Measurements from ENCODE around the gene ELMOD1. TPM values are rescaled to one million over a fixed set of nuclear protein-coding genes. Genes with fewer than 3 reads are reported as not detected.

Gene ELMOD1
- total RNA-seq, 1 experiment from 2014 or later = not detected

DNA sequence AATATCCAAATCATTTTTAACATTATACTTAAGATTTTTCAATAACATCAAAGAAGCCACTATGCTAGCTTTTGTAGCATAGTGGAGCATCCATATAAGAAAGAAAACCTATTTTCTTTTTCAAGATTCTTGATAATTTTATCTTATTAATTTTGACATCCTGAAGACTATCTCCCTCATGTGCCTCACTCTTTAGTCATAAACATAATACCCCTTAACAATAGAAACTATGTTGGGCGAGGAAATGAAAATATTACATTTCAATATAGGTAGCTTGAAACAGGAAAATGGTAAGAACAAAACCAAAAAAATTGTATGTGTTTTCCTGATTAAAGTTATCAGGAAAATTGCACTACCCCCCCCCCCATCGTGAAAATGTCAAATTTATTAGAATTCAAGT, 40.1 kb downstream of the ELMOD1 start:
- Histone ChIP-seq H3K9me3 (ENCODE audit: low read depth, low read length, poor library complexity, severe bottlenecking) (no peaks in the 10 kb centered on the region), H3K36me3 (ENCODE audit: insufficient read depth, low read length, poor library complexity, severe bottlenecking) (no peaks in the 10 kb centered on the region), H3K4me1 (ENCODE audit: insufficient read depth, low read length, poor library complexity, severe bottlenecking) (no peaks in the 10 kb centered on the region), H3K4me3 (ENCODE audit: low read depth, low read length, poor library complexity, severe bottlenecking) (no peak overlapping the region), H3K27me3 (replicated peaks; ENCODE audit: insufficient read depth, low read depth, low read length, poor library complexity) (peaks cover 5% of the 10 kb centered on the region), H3K27ac (ENCODE audit: low read depth, low read length, poor library complexity, severe bottlenecking) (no peak overlapping the region)
- no peak for DNase-seq (ENCODE audit: low spot score)
- no TSS peak for BruUV-seq (replicated peaks)
- no peak for TF ChIP-seq EZH2 (IDR thresholded peaks at IDR 0.05; ENCODE audit: borderline replicate concordance, low read depth, low read length, poor library complexity, severe bottlenecking)
- POLR2A ChIA-PET (ENCODE audit: low non-redundant PET) = no interaction called here
- CTCF ChIA-PET = no interaction called here
- intact Hi-C loops (cut with micrococcal nuclease; ENCODE audit: unreplicated experiment) = no loop called here

DNA sequence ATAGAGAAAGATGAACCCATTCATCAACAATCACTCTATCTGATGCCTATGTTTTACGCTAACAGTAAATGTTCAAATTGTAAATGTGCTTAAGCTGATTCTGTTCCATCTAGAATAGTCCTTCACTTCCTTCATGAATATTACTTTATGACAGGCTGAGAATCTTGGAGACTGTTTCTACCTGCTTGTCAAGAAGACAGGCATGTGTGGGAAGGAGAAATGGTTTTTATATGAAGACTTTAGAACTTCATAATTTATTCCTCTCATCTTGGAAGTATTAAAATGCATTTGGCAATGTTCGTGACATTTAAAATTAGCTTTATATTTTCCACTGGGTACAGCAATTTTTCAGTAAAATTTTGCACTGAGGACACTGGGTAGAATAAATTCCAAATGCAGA, 41.0 kb downstream of the ELMOD1 start:
- H3K27ac ChIP-seq (ENCODE audit: low read depth, low read length, poor library complexity, severe bottlenecking) = no peak overlapping the region
- POLR2A ChIA-PET (ENCODE audit: low non-redundant PET) = no interaction called here
- H3K27me3 ChIP-seq (replicated peaks; ENCODE audit: insufficient read depth, low read depth, low read length, poor library complexity) = peaks cover 4% of the 10 kb centered on the region
- no peak for DNase-seq (ENCODE audit: low spot score)
- TF ChIP-seq, protein P1, sequence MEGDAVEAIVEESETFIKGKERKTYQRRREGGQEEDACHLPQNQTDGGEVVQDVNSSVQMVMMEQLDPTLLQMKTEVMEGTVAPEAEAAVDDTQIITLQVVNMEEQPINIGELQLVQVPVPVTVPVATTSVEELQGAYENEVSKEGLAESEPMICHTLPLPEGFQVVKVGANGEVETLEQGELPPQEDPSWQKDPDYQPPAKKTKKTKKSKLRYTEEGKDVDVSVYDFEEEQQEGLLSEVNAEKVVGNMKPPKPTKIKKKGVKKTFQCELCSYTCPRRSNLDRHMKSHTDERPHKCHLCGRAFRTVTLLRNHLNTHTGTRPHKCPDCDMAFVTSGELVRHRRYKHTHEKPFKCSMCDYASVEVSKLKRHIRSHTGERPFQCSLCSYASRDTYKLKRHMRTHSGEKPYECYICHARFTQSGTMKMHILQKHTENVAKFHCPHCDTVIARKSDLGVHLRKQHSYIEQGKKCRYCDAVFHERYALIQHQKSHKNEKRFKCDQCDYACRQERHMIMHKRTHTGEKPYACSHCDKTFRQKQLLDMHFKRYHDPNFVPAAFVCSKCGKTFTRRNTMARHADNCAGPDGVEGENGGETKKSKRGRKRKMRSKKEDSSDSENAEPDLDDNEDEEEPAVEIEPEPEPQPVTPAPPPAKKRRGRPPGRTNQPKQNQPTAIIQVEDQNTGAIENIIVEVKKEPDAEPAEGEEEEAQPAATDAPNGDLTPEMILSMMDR (conservative IDR thresholded peaks at IDR 0.05; ENCODE audit: low read depth, low read length) = no peak
- TF ChIP-seq EZH2 (IDR thresholded peaks at IDR 0.05; ENCODE audit: borderline replicate concordance, low read depth, low read length, poor library complexity, severe bottlenecking) = no peak
- intact Hi-C loops (cut with micrococcal nuclease; ENCODE audit: unreplicated experiment) = no loop called here
- H3K4me1 ChIP-seq (ENCODE audit: insufficient read depth, low read length, poor library complexity, severe bottlenecking) = no peaks in the 10 kb centered on the region
- no TSS peak for BruUV-seq (replicated peaks)
- H3K36me3 ChIP-seq (ENCODE audit: insufficient read depth, low read length, poor library complexity, severe bottlenecking) = no peaks in the 10 kb centered on the region
- H3K9me3 ChIP-seq (ENCODE audit: low read depth, low read length, poor library complexity, severe bottlenecking) = no peaks in the 10 kb centered on the region
- H3K4me3 ChIP-seq (ENCODE audit: low read depth, low read length, poor library complexity, severe bottlenecking) = no peak overlapping the region
- CTCF ChIA-PET = no interaction called here

DNA sequence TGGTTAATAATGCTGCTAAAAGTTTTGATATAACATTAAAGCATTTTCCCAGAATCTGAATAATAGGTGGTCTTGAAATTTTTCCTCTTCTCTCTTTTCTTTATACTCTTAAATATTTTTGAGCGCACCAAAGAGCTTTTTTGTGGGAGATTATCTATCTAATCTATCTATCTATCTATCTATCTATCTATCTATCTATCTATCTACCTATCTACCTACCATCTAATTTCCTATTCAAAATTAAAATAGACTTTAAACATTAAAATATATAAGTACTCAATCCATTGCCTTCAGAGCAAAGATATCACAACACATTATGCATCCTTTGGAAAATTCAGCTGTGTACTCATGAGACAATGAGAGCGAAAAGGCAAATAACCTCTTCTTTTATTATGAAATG, 55.8 kb downstream of the ELMOD1 start:
- ChIA-PET POLR2A (ENCODE audit: low non-redundant PET) (interaction anchor here (0.6 kb wide), 1 partner anchor 871 kb away, joined by 3 read pairs; no protein-coding TSS in a partner anchor), CTCF (no interaction called here)
- H3K4me3 ChIP-seq (ENCODE audit: low read depth, low read length, poor library complexity, severe bottlenecking) = no peak overlapping the region
- no peak for DNase-seq (ENCODE audit: low spot score)
- peaks cover 4% of the 10 kb centered on the region for H3K27me3 ChIP-seq (replicated peaks; ENCODE audit: insufficient read depth, low read depth, low read length, poor library complexity)
- intact Hi-C loops (cut with micrococcal nuclease; ENCODE audit: unreplicated experiment) = no loop called here
- H3K4me1 ChIP-seq (ENCODE audit: insufficient read depth, low read length, poor library complexity, severe bottlenecking) = no peaks in the 10 kb centered on the region
- H3K27ac ChIP-seq (ENCODE audit: low read depth, low read length, poor library complexity, severe bottlenecking) = no peak overlapping the region
- no peaks in the 10 kb centered on the region for H3K9me3 ChIP-seq (ENCODE audit: low read depth, low read length, poor library complexity, severe bottlenecking)
- TF ChIP-seq, protein P1 (conservative IDR thresholded peaks at IDR 0.05; ENCODE audit: low read depth, low read length) = no peak
- TF ChIP-seq EZH2 (IDR thresholded peaks at IDR 0.05; ENCODE audit: borderline replicate concordance, low read depth, low read length, poor library complexity, severe bottlenecking) = no peak
- no TSS peak for BruUV-seq (replicated peaks)
- no peaks in the 10 kb centered on the region for H3K36me3 ChIP-seq (ENCODE audit: insufficient read depth, low read length, poor library complexity, severe bottlenecking)

DNA sequence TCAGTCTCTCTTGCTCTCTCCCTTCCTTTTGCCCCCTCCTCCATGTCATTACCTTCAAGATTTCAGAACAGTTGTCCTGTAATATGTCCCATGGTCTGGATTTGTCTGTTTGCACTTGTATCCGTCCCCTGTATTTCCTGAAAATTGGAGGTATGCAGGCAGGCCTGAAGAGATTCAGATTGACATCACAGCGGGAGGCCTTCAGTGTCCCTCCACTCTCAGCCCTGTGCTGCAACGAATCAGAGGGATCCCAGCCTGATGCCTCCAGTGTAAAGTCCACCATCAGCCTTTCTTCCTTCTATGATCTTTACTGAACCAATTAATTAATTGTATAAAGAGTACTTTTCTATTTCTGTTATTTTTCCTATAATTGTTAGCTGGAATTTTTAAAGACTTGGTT, 57.3 kb downstream of the ELMOD1 start:
- intact Hi-C loops (cut with micrococcal nuclease; ENCODE audit: unreplicated experiment) = no loop called here
- Histone ChIP-seq H3K27ac (ENCODE audit: low read depth, low read length, poor library complexity, severe bottlenecking) (no peak overlapping the region), H3K4me1 (ENCODE audit: insufficient read depth, low read length, poor library complexity, severe bottlenecking) (no peaks in the 10 kb centered on the region), H3K9me3 (ENCODE audit: low read depth, low read length, poor library complexity, severe bottlenecking) (no peaks in the 10 kb centered on the region), H3K36me3 (ENCODE audit: insufficient read depth, low read length, poor library complexity, severe bottlenecking) (no peaks in the 10 kb centered on the region), H3K4me3 (ENCODE audit: low read depth, low read length, poor library complexity, severe bottlenecking) (no peak overlapping the region), H3K27me3 (replicated peaks; ENCODE audit: insufficient read depth, low read depth, low read length, poor library complexity) (peaks cover 4% of the 10 kb centered on the region)
- CTCF ChIA-PET = no interaction called here
- no TSS peak for BruUV-seq (replicated peaks)
- no peak for DNase-seq (ENCODE audit: low spot score)
- POLR2A ChIA-PET (ENCODE audit: low non-redundant PET) = no interaction called here
- TF ChIP-seq, protein P1 (conservative IDR thresholded peaks at IDR 0.05; ENCODE audit: low read depth, low read length) = no peak
- no peak for TF ChIP-seq EZH2 (IDR thresholded peaks at IDR 0.05; ENCODE audit: borderline replicate concordance, low read depth, low read length, poor library complexity, severe bottlenecking)
